ENCODE results near the gene ABCA12. TPM values are rescaled to one million over a fixed set of nuclear protein-coding genes. Genes with fewer than 3 reads are reported as not detected.

ABCA12 gene
- total RNA-seq, 1 experiment from 2014 or later = 0.03 TPM

GRCh38 chr2:214904176-214904575 is 234.2 kb downstream of the ABCA12 start:
- DNase-seq (ENCODE audit: low read depth, low spot score) (no peak), ATAC-seq (no peak)
- Histone ChIP-seq H3K9me3 (ENCODE audit: control insufficient read depth, insufficient read depth, low read depth, low read length) (no peaks in the 10 kb centered on the region), H3K4me3 (ENCODE audit: low read depth in 2 of 2, low read length in 2 of 2) (no peak overlapping the region), H3K36me3 (ENCODE audit: control insufficient read depth, insufficient read depth, low read length) (no peaks in the 10 kb centered on the region), H3K27ac (ENCODE audit: low read length) (no peak overlapping the region), H3K4me1 (ENCODE audit: control insufficient read depth, insufficient read depth, low read length) (no peaks in the 10 kb centered on the region), H3K27me3 (ENCODE audit: control insufficient read depth, insufficient read depth, low read length) (no peaks in the 10 kb centered on the region)
- BruUV-seq (replicated peaks) = no TSS peak
- TF ChIP-seq REST (IDR thresholded peaks at IDR 0.05; ENCODE audit: insufficient read depth in 1 of 2, low read depth in 2 of 2, low read length in 1 of 2) (no peak), CTCF (IDR thresholded peaks at IDR 0.05) (no peak), SIN3A (IDR thresholded peaks at IDR 0.05; ENCODE audit: borderline replicate concordance, insufficient read depth, low read depth, low read length) (no peak), POLR2AphosphoS5 (IDR thresholded peaks at IDR 0.05; ENCODE audit: low read depth, low read length) (no peak), TCF7L2 (IDR thresholded peaks at IDR 0.05; ENCODE audit: low read depth, low read length) (no peak)
- intact Hi-C loops (cut with micrococcal nuclease; ENCODE audit: unreplicated experiment) = no loop called here
- POLR2A ChIA-PET = no interaction called here
- CTCF ChIA-PET = no interaction called here
- in situ Hi-C loops (cut with HindIII; ENCODE audit: low pct_unique_long_range_greater_than_20kb, low sequenced_read_pairs) = no loop called here

- TF ChIP-seq TCF7L2 (IDR thresholded peaks at IDR 0.05; ENCODE audit: low read depth, low read length) = no peak
- TF ChIP-seq REST (IDR thresholded peaks at IDR 0.05; ENCODE audit: insufficient read depth in 1 of 2, low read depth in 2 of 2, low read length in 1 of 2) = no peak
- TF ChIP-seq POLR2AphosphoS5 (IDR thresholded peaks at IDR 0.05; ENCODE audit: low read depth, low read length) = no peak
- TF ChIP-seq CTCF (IDR thresholded peaks at IDR 0.05) = no peak
- TF ChIP-seq SIN3A (IDR thresholded peaks at IDR 0.05; ENCODE audit: borderline replicate concordance, insufficient read depth, low read depth, low read length) = no peak
- BruUV-seq (replicated peaks) = no TSS peak
- Histone ChIP-seq H3K4me1 (ENCODE audit: control insufficient read depth, insufficient read depth, low read length) (no peaks in the 10 kb centered on the region), H3K27me3 (ENCODE audit: control insufficient read depth, insufficient read depth, low read length) (no peaks in the 10 kb centered on the region), H3K4me3 (ENCODE audit: low read depth in 2 of 2, low read length in 2 of 2) (no peak overlapping the region), H3K36me3 (ENCODE audit: control insufficient read depth, insufficient read depth, low read length) (no peaks in the 10 kb centered on the region), H3K27ac (ENCODE audit: low read length) (no peak overlapping the region), H3K9me3 (ENCODE audit: control insufficient read depth, insufficient read depth, low read depth, low read length) (no peaks in the 10 kb centered on the region)
- ChIA-PET POLR2A (no interaction called here), CTCF (no interaction called here)
- DNase-seq (ENCODE audit: low read depth, low spot score) (no peak), ATAC-seq (no peak)
- intact Hi-C loops (cut with micrococcal nuclease; ENCODE audit: unreplicated experiment) (no loop called here), in situ Hi-C loops (cut with HindIII; ENCODE audit: low pct_unique_long_range_greater_than_20kb, low sequenced_read_pairs) (no loop called here)
Measured at GRCh38 chr2:214902286-214902685, 236.1 kb downstream of the ABCA12 start.

All from Panc1 (cell line).